HCT116 (cell line): Measurements from ENCODE around the gene RBL1. TPM values are rescaled to one million over a fixed set of nuclear protein-coding genes. Genes with fewer than 3 reads are reported as not detected.
"Not testable (repeated sequence)": the region's sequence is repeated elsewhere in the genome, so short reads cannot be mapped to it uniquely, and the experiment has no call there.

Experiments used
- ATAC-seq: fragments of 200-7000 bp; cut with Tn5 transposase; 2 replicates; pipeline ENCODE4 v1.9.1; 2020; ENCODE audit warnings: mild to moderate bottlenecking, moderate library complexity
- BruUV-seq: library from RNA; stranded (reverse); fragments of 400-500 nt; replicated peaks from 2 replicates; lab custom pipeline; 2021; lab: Mats Ljungman, UMichigan
- CTCF ChIA-PET: fragments of 300-600 bp; sonication (Branson Sonifier 250); formaldehyde crosslinking; loops from one replicate; lab custom pipeline; 2021; ENCODE audit warnings: antibody characterized with exemption; lab: Charles Lee
- POLR2A ChIA-PET: fragments of 300-600, 350-600 bp; sonication (Branson Sonifier 250); formaldehyde crosslinking; loops from one replicate; lab custom pipeline; 2021; ENCODE audit warnings: antibody characterized with exemption; lab: Charles Lee
- RAD21 ChIA-PET, 2 experiments: fragments of 300-600 bp; sonication (Branson Sonifier 250); formaldehyde crosslinking; loops; one replicate each; lab custom pipeline; 2023; ENCODE audit warnings: low total read pairs in 2 of 2; ENCODE audit not compliant: uncharacterized antibody in 2 of 2, unreplicated experiment in 2 of 2, low non-redundant PET in 1 of 2; lab: Charles Lee
- DNase-seq: peaks from one replicate; pipeline ENCODE4 v3.0.0-alpha.2; 2010; ENCODE audit warnings: low read depth, low spot score
- H2AFZ ChIP-seq: fragments of 200-600 bp; shearing (Covaris generic), sonication (generic); 2 replicates; pipeline ENCODE4 v1.6.1; 2017; ENCODE audit warnings: low read depth, mixed run types, mixed read lengths, antibody characterized with exemption, low read length; ENCODE audit not compliant: poor library complexity, severe bottlenecking
- H3K27ac ChIP-seq: 2 replicates; pipeline ENCODE4 v1.5.1; 2012; ENCODE audit warnings: low read depth, low read length
- H3K27me3 ChIP-seq: fragments of 200-600 bp; sonication (generic); 2 replicates; pipeline ENCODE4 v1.6.1; 2016; ENCODE audit warnings: mixed run types, low read length, mixed read lengths; ENCODE audit not compliant: insufficient read depth
- H3K36me3 ChIP-seq, 2 experiments: fragments of 200-500 bp in 1 of 2; fragments of 200-600 bp in 1 of 2; sonication (Bioruptor generic) in 1 of 2; sonication (generic) in 1 of 2; 2 replicates each; pipeline versions ENCODE4 v1.5.1 to v1.6.1; 2014 to 2016; ENCODE audit warnings: low read length in 2 of 2, inconsistent platforms in 1 of 2, mixed read lengths in 1 of 2, mixed run types in 1 of 2; ENCODE audit not compliant: insufficient read depth in 2 of 2, control insufficient read depth in 1 of 2
- H3K4me1 ChIP-seq, 2 experiments: fragments of 200-600 bp in 1 of 2; sonication (generic) in 1 of 2; 2 replicates each; pipeline versions ENCODE4 v1.5.1 to v1.6.1; 2012 to 2017; ENCODE audit warnings: low read length in 2 of 2, inconsistent platforms in 1 of 2, mild to moderate bottlenecking in 1 of 2, mixed read lengths in 1 of 2, mixed run types in 1 of 2, moderate library complexity in 1 of 2; ENCODE audit not compliant: insufficient read depth in 2 of 2, control insufficient read depth in 1 of 2
- H3K4me2 ChIP-seq: fragments of 200-600 bp; sonication (generic); 2 replicates; pipeline ENCODE4 v1.6.1; 2017; ENCODE audit warnings: mixed run types, low read length, mixed read lengths
- H3K4me3 ChIP-seq, 2 experiments: fragments of 200-600 bp in 1 of 2; sonication (generic) in 1 of 2; replicated peaks in 1 of 2; 2 replicates each; pipeline ENCODE4 v1.5.1; 2011 to 2016; ENCODE audit warnings: low read length in 2 of 2, control low read depth in 1 of 2, low read depth in 1 of 2, mild to moderate bottlenecking in 1 of 2, mixed read lengths in 1 of 2, mixed run types in 1 of 2
- H3K79me2 ChIP-seq: fragments of 200-600 bp; sonication (generic); 2 replicates; pipeline ENCODE4 v1.6.1; 2017; ENCODE audit warnings: mild to moderate bottlenecking, mixed run types, low read length, moderate library complexity, mixed read lengths; ENCODE audit not compliant: insufficient read depth
- H3K9ac ChIP-seq: fragments of 200-600 bp; sonication (generic); 2 replicates; pipeline ENCODE4 v1.6.1; 2016; ENCODE audit warnings: low read length, mixed read lengths
- H3K9me2 ChIP-seq: fragments of 200-600 bp; sonication (generic), shearing (Covaris generic); 2 replicates; pipeline ENCODE4 v1.6.1; 2017; ENCODE audit warnings: mixed run types, mild to moderate bottlenecking, moderate library complexity; ENCODE audit not compliant: insufficient read depth
- H3K9me3 ChIP-seq, 2 experiments: fragments of 200-500 bp in 1 of 2; fragments of 200-600 bp in 1 of 2; sonication (Bioruptor generic) in 1 of 2; sonication (generic) in 1 of 2; 2 replicates each; pipeline ENCODE4 v1.6.1; 2014 to 2017; ENCODE audit warnings: low read length in 2 of 2, mixed read lengths in 2 of 2, inconsistent platforms in 1 of 2, low read depth in 1 of 2, mild to moderate bottlenecking in 1 of 2, mixed run types in 1 of 2, moderate library complexity in 1 of 2; ENCODE audit not compliant: control insufficient read depth in 1 of 2, insufficient read depth in 1 of 2
- H4K20me1 ChIP-seq: fragments of 200-600 bp; sonication (generic), shearing (Covaris generic); 2 replicates; pipeline ENCODE4 v1.6.1; 2017; ENCODE audit warnings: mixed run types, mild to moderate bottlenecking, moderate library complexity; ENCODE audit not compliant: insufficient read depth
- CEBPB ChIP-seq: IDR thresholded peaks from 2 replicates; pipeline ENCODE4 v1.6.1; 2012; ENCODE audit warnings: low read depth
- EGR1 ChIP-seq: IDR thresholded peaks from 2 replicates; pipeline ENCODE4 v1.6.1; 2012; ENCODE audit warnings: low read depth
- ELF1 ChIP-seq: IDR thresholded peaks from 2 replicates; pipeline ENCODE4 v1.6.1; 2012; ENCODE audit warnings: low read depth, borderline replicate concordance
- EZH2 ChIP-seq: fragments of 200-600 bp; sonication (generic); IDR thresholded peaks from 2 replicates; pipeline ENCODE4 v1.6.1; 2017; ENCODE audit warnings: antibody characterized with exemption, mixed run types
- EZH2phosphoT487 ChIP-seq: fragments of 200-600 bp; IDR thresholded peaks from 2 replicates; pipeline ENCODE4 v1.6.1; 2018; ENCODE audit warnings: antibody characterized with exemption, borderline replicate concordance
- FOSL1 ChIP-seq: IDR thresholded peaks from 2 replicates; pipeline ENCODE4 v1.6.1; 2012; ENCODE audit warnings: low read depth
- MAX ChIP-seq: IDR thresholded peaks from 2 replicates; pipeline ENCODE4 v1.6.1; 2012
- POLR2AphosphoS5 ChIP-seq: IDR thresholded peaks from 2 replicates; pipeline ENCODE4 v1.6.1; 2011; ENCODE audit warnings: mild to moderate bottlenecking, low read depth, low read length, moderate library complexity
- SIN3A ChIP-seq: IDR thresholded peaks from 2 replicates; pipeline ENCODE4 v1.6.1; 2012; ENCODE audit warnings: low read depth
- SP1 ChIP-seq: IDR thresholded peaks from 2 replicates; pipeline ENCODE4 v1.6.1; 2012; ENCODE audit warnings: low read depth
- SRF ChIP-seq: IDR thresholded peaks from 2 replicates; pipeline ENCODE4 v1.6.1; 2012; ENCODE audit warnings: low read depth
- YY1 ChIP-seq: IDR thresholded peaks from 2 replicates; pipeline ENCODE4 v1.6.1; 2011; ENCODE audit warnings: low read length, low read depth, moderate library complexity, mild to moderate bottlenecking; ENCODE audit not compliant: insufficient replicate concordance; ENCODE audit errors: extremely low read depth
- ZFX ChIP-seq: fragments of 450-650 bp; IDR thresholded peaks from 2 replicates; pipeline ENCODE4 v1.6.1; 2017
- ZNF274 ChIP-seq: fragments of 200-500 bp; sonication (Bioruptor generic); IDR thresholded peaks from 2 replicates; pipeline ENCODE4 v1.6.1; 2014; ENCODE audit warnings: mild to moderate bottlenecking, low read depth, low read length, inconsistent platforms
- intact Hi-C: fragments of 100-400 bp; cut with micrococcal nuclease; formaldehyde crosslinking; loops from 2 replicates; pipeline ENCODE4 v1.10.0; 2022
- total RNA-seq: library from RNA; stranded (reverse); gene quantifications from one replicate; pipeline ENCODE4 v1.2.1, GENCODE V29; 2021; ENCODE audit not compliant: unreplicated experiment
- TF ChIP-seq, protein P1 (sequence below): IDR thresholded peaks from 2 replicates; pipeline ENCODE4 v1.6.1; 2012; ENCODE audit warnings: low read depth

Gene RBL1
- total RNA-seq, 1 experiment from 2014 or later, result 16.9 TPM

GRCh38 chr20:37042986-37043972 is 52.5 kb downstream of the RBL1 start:
- intact Hi-C loops, result no loop called here
- POLR2A ChIA-PET, result interaction anchor here (0.6 kb wide), 1 partner anchor 482 kb away, joined by 3 read pairs; no protein-coding TSS in a partner anchor

DNA sequence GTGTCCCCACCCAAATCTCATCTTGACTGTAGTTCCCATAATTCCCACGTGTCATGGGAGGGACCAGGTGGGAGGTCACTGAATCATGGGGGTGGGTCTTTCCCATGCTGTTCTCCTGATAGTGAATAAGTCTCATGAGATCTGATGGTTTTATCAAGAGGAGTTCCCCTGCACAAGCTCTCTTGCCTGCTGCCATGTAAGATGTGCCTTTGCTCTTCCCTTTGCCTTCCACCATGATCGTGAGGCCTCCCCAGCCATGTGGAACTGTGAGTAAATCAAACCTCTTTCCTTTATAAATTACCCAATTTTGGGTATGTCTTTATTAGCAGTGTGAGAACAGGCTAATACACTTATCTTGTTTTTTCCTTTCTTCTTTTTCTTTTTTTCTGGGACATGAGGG is 56.4 kb downstream of the RBL1 start:
- H3K27ac ChIP-seq, H3K27me3 ChIP-seq, ATAC-seq, BruUV-seq, POLR2A ChIA-PET, CTCF ChIA-PET, H3K9me2 ChIP-seq, H3K4me1 ChIP-seq, H4K20me1 ChIP-seq, H2AFZ ChIP-seq, intact Hi-C loops, RAD21 ChIA-PET, H3K9me3 ChIP-seq, H3K4me3 ChIP-seq, H3K9ac ChIP-seq, DNase-seq, H3K4me2 ChIP-seq, H3K79me2 ChIP-seq: not testable (repeated sequence)
- peaks cover 23 to 35% of the 10 kb centered on the region in 2 experiments for H3K36me3 ChIP-seq

More at GRCh38 chr20:37042986-37043972, 52.5 kb downstream of the RBL1 start:
- peaks cover 23 to 35% of the 10 kb centered on the region in 2 experiments for H3K36me3 ChIP-seq
- no peaks in the 10 kb centered on the region for H3K79me2 ChIP-seq
- no peaks in the 10 kb centered on the region for H3K4me1 ChIP-seq
- ATAC-seq, result no peak
- 0 out of 4 replicates have a peak, but pooled peaks cover 0 to 2% of the 10 kb centered on the region in 2 experiments for H3K9me3 ChIP-seq
- H3K9me2 ChIP-seq, result no peaks in the 10 kb centered on the region
- no peak overlapping the region for H3K4me2 ChIP-seq
- no peaks in the 10 kb centered on the region for H3K27me3 ChIP-seq
- RAD21 ChIA-PET, result no interaction called here
- no TSS peak for BruUV-seq
- H2AFZ ChIP-seq, result no peak overlapping the region
- TF ChIP-seq, protein P1, sequence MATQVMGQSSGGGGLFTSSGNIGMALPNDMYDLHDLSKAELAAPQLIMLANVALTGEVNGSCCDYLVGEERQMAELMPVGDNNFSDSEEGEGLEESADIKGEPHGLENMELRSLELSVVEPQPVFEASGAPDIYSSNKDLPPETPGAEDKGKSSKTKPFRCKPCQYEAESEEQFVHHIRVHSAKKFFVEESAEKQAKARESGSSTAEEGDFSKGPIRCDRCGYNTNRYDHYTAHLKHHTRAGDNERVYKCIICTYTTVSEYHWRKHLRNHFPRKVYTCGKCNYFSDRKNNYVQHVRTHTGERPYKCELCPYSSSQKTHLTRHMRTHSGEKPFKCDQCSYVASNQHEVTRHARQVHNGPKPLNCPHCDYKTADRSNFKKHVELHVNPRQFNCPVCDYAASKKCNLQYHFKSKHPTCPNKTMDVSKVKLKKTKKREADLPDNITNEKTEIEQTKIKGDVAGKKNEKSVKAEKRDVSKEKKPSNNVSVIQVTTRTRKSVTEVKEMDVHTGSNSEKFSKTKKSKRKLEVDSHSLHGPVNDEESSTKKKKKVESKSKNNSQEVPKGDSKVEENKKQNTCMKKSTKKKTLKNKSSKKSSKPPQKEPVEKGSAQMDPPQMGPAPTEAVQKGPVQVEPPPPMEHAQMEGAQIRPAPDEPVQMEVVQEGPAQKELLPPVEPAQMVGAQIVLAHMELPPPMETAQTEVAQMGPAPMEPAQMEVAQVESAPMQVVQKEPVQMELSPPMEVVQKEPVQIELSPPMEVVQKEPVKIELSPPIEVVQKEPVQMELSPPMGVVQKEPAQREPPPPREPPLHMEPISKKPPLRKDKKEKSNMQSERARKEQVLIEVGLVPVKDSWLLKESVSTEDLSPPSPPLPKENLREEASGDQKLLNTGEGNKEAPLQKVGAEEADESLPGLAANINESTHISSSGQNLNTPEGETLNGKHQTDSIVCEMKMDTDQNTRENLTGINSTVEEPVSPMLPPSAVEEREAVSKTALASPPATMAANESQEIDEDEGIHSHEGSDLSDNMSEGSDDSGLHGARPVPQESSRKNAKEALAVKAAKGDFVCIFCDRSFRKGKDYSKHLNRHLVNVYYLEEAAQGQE, result no peak
- TF ChIP-seq SP1 (no peak), POLR2AphosphoS5 (no peak), ZNF274 (no peak), CEBPB (no peak), EZH2phosphoT487 (no peak), FOSL1 (no peak), ZFX (no peak), EZH2 (no peak), EGR1 (no peak), SRF (no peak), SIN3A (no peak), ELF1 (no peak), MAX (no peak), YY1 (no peak)
- no peaks in the 10 kb centered on the region for H4K20me1 ChIP-seq
- CTCF ChIA-PET, result no interaction called here
- H3K9ac ChIP-seq, result no peak overlapping the region
- no peak for DNase-seq
- H3K27ac ChIP-seq, result no peak overlapping the region
- H3K4me3 ChIP-seq, result no peak overlapping the region
